Chondrocyte (in vitro differentiated cells): ENCODE data around the gene MAST2. TPM values are rescaled to one million over a fixed set of nuclear protein-coding genes. Genes with fewer than 3 reads are reported as not detected.

Source experiments
- DNase-seq: peaks from one replicate; pipeline ENCODE4 v3.0.0; 2021; ENCODE audit warnings: mixed read lengths, low spot score
- H3K27ac Mint-ChIP-seq: one replicate; pipeline ENCODE4 v1.8.0; 2021; ENCODE audit warnings: mild to moderate bottlenecking, moderate library complexity, mixed read lengths; ENCODE audit not compliant: unreplicated experiment
- H3K27me3 Mint-ChIP-seq: 2 replicates; pipeline ENCODE4 v1.8.0; 2021; ENCODE audit warnings: low read depth, mixed read lengths
- H3K36me3 Mint-ChIP-seq: 2 replicates; pipeline ENCODE4 v1.8.0; 2021; ENCODE audit warnings: low read depth, mixed read lengths
- H3K4me1 Mint-ChIP-seq: 2 replicates; pipeline ENCODE4 v1.8.0; 2021; ENCODE audit warnings: low read depth, mild to moderate bottlenecking, mixed read lengths
- H3K4me3 Mint-ChIP-seq: one replicate; pipeline ENCODE4 v1.8.0; 2021; ENCODE audit warnings: mild to moderate bottlenecking, moderate library complexity, mixed read lengths; ENCODE audit not compliant: unreplicated experiment
- H3K9me3 Mint-ChIP-seq: 2 replicates; pipeline ENCODE4 v1.8.0; 2021; ENCODE audit warnings: low read depth, mixed read lengths
- CTCF ChIP-seq: fragments of 200-600 bp; sonication (generic); IDR thresholded peaks from 2 replicates; pipeline ENCODE4 v1.5.0; 2021; ENCODE audit warnings: antibody characterized with exemption, mild to moderate bottlenecking, moderate library complexity
- total RNA-seq: library from RNA; stranded (reverse); gene quantifications from 3 replicates; pipeline ENCODE4 v1.2.1, GENCODE V29; 2021

The MAST2 gene
- total RNA-seq, 1 donor from 2014 or later = 53.2 TPM

DNA sequence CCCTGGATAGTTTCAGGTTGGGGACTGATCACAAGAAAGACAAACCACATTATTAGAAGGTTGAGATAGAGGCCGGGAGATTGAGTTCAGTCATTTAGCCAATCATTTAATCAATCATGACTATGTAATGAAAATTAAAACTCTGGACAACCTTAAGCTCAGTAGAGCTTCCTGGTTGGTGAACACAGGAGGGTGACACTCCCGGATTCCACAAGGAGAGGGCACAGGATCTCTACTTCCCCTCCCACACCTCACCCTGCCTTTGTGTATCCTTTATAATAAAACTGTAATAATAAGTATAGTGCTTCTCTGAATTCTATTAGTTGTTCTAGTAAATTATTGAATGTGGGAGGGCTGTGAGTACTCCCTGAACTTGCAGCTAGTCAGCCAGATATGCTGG, 178.9 kb downstream of the MAST2 start:
- Mint-ChIP-seq H3K4me3 (no peak overlapping the region), H3K27ac (no peak overlapping the region), H3K9me3 (peaks cover 4% of the 10 kb centered on the region), H3K4me1 (peaks cover 9% of the 10 kb centered on the region), H3K27me3 (no peaks in the 10 kb centered on the region), H3K36me3 (peaks cover 2% of the 10 kb centered on the region)
- DNase-seq = no peak
- no peak for TF ChIP-seq CTCF

- peaks cover 4% of the 10 kb centered on the region for H3K9me3 Mint-ChIP-seq
- peaks cover 4% of the 10 kb centered on the region for H3K4me1 Mint-ChIP-seq
- no peak overlapping the region for H3K4me3 Mint-ChIP-seq
- DNase-seq = no peak
- no peak overlapping the region for H3K27ac Mint-ChIP-seq
- H3K36me3 Mint-ChIP-seq = peaks cover 2% of the 10 kb centered on the region
- TF ChIP-seq CTCF = no peak
- no peaks in the 10 kb centered on the region for H3K27me3 Mint-ChIP-seq
Observed at GRCh38 chr1:45983967-45984366, 180.6 kb downstream of the MAST2 start.

- H3K4me3 Mint-ChIP-seq = no peak overlapping the region
- TF ChIP-seq CTCF = no peak
- H3K27me3 Mint-ChIP-seq = no peaks in the 10 kb centered on the region
- no peaks in the 10 kb centered on the region for H3K4me1 Mint-ChIP-seq
- peaks cover 2% of the 10 kb centered on the region for H3K36me3 Mint-ChIP-seq
- no peak for DNase-seq
- H3K27ac Mint-ChIP-seq = no peak overlapping the region
- peaks cover 8% of the 10 kb centered on the region for H3K9me3 Mint-ChIP-seq
Observed at GRCh38 chr1:45987204-45987603, 183.8 kb downstream of the MAST2 start.

GRCh38 chr1:45989249-45989648, 185.8 kb downstream of the MAST2 start:
- H3K9me3 Mint-ChIP-seq = peaks cover 11% of the 10 kb centered on the region
- no peak overlapping the region for H3K27ac Mint-ChIP-seq
- no peaks in the 10 kb centered on the region for H3K27me3 Mint-ChIP-seq
- TF ChIP-seq CTCF = no peak
- H3K4me3 Mint-ChIP-seq = no peak overlapping the region
- no peaks in the 10 kb centered on the region for H3K4me1 Mint-ChIP-seq
- H3K36me3 Mint-ChIP-seq = peaks cover 2% of the 10 kb centered on the region
- DNase-seq = no peak

- peaks cover 2% of the 10 kb centered on the region for H3K36me3 Mint-ChIP-seq
- H3K27ac Mint-ChIP-seq = no peak overlapping the region
- DNase-seq = no peak
- no peaks in the 10 kb centered on the region for H3K27me3 Mint-ChIP-seq
- no peaks in the 10 kb centered on the region for H3K4me1 Mint-ChIP-seq
- H3K4me3 Mint-ChIP-seq = no peak overlapping the region
- TF ChIP-seq CTCF = no peak
- H3K9me3 Mint-ChIP-seq = peaks cover 13% of the 10 kb centered on the region
Observed at GRCh38 chr1:45994423-45994822, 191.0 kb downstream of the MAST2 start.
